Upper lobe of right lung (tissue), 1 donor: ENCODE measurements around the gene LRP1B. TPM values are rescaled to one million over a fixed set of nuclear protein-coding genes. Genes with fewer than 3 reads are reported as not detected.

Experiments
- ATAC-seq: fragments of 200-7000 bp; cut with Tn5 transposase; one replicate; pipeline ENCODE4 v1.9.1; 2020; ENCODE audit warnings: mild to moderate bottlenecking, moderate library complexity
- DNase-seq: peaks from one replicate; pipeline ENCODE4 v3.0.0-alpha.2; 2020
- H3K27ac ChIP-seq: fragments of 200-600 bp; one replicate; pipeline ENCODE4 v1.8.0; 2022
- H3K27me3 ChIP-seq: fragments of 200-600 bp; one replicate; pipeline ENCODE4 v1.8.0; 2022; ENCODE audit warnings: mild to moderate bottlenecking
- H3K36me3 ChIP-seq: fragments of 200-600 bp; one replicate; pipeline ENCODE4 v1.8.0; 2022
- H3K4me1 ChIP-seq: fragments of 200-600 bp; one replicate; pipeline ENCODE4 v1.8.0; 2022
- H3K4me3 ChIP-seq: fragments of 200-600 bp; one replicate; pipeline ENCODE4 v1.8.0; 2022; ENCODE audit warnings: mild to moderate bottlenecking
- H3K9me3 ChIP-seq: fragments of 200-600 bp; one replicate; pipeline ENCODE4 v1.8.0; 2022
- intact Hi-C: fragments of 100-400 bp; cut with DNase I; formaldehyde crosslinking; loops from one replicate; pipeline ENCODE4 v1.11.0; 2022
- total RNA-seq: library from RNA; stranded (reverse); fragmentation: NEBNext Ultra II Directional; extraction: Animal tissue kit (Norgen Biotek cat#: 25700); gene quantifications from one replicate; pipeline ENCODE4 v1.2.1, GENCODE V29; 2021
- TF ChIP-seq, protein P1 (sequence below): fragments of 200-600 bp; IDR thresholded peaks from one replicate; pipeline ENCODE4 v1.8.0; 2022; ENCODE audit warnings: antibody characterized with exemption
- donor health status: DM: no; HTN: yes; CAD: no; lungs with severe emphysema.

LRP1B gene
- total RNA-seq, 1 donor from 2014 or later, result 0.12 TPM

DNA sequence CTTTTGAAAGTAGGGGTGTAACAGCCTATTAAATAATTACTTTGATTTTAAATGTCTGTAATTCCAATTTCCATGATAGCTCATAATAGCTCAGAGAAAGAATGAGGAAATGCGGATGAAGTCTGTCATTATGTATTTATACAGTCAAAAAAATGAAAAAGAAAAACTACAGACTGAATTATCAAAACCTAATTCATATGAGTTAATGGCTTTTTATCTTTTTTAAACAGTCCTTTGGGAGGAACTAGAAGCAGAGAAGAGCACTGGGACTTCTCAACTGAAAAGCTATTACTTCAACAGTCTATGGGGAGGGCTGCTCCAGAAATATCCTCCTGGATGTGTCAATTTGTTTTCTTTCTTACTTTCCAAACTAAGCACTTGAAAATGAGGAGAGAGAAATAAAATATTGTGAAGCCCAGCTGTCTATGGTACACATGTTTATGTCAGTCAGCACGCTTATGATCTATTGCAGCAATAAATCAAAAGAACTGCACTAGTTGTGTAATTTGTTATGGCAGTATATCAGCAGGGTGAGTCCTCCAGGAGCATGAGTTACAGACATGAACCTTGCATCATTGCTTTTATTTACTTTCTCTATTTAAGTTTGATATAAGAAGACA lies 1550.2 kb downstream of the LRP1B start:
- ATAC-seq, result no peak
- H3K4me3 ChIP-seq, result no peak overlapping the region
- no peaks in the 10 kb centered on the region for H3K36me3 ChIP-seq
- no peak overlapping the region for H3K27ac ChIP-seq
- DNase-seq, result no peak
- TF ChIP-seq, protein P1, sequence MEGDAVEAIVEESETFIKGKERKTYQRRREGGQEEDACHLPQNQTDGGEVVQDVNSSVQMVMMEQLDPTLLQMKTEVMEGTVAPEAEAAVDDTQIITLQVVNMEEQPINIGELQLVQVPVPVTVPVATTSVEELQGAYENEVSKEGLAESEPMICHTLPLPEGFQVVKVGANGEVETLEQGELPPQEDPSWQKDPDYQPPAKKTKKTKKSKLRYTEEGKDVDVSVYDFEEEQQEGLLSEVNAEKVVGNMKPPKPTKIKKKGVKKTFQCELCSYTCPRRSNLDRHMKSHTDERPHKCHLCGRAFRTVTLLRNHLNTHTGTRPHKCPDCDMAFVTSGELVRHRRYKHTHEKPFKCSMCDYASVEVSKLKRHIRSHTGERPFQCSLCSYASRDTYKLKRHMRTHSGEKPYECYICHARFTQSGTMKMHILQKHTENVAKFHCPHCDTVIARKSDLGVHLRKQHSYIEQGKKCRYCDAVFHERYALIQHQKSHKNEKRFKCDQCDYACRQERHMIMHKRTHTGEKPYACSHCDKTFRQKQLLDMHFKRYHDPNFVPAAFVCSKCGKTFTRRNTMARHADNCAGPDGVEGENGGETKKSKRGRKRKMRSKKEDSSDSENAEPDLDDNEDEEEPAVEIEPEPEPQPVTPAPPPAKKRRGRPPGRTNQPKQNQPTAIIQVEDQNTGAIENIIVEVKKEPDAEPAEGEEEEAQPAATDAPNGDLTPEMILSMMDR, result no peak
- intact Hi-C loops, result no loop called here
- no peaks in the 10 kb centered on the region for H3K4me1 ChIP-seq
- no peaks in the 10 kb centered on the region for H3K9me3 ChIP-seq
- H3K27me3 ChIP-seq, result no peaks in the 10 kb centered on the region

DNA sequence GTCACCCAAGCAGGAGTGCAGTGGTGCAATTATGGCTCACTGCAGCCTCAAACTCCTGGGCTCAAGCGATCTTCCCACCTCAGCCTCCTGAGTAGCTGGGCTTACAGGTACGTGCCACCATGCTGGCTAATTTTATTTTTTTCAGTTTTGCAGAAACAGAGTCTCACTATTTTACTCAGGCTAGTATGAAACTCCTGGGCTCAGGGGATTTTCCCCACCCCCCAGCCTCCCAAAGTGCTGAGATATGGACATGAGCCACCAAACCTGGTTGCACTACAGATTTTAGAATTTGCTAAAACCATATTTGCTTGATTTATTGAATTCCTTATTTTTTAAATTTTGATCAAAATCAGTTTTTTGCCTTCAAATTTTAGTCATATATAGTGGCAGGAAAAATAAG lies 1553.4 kb downstream of the LRP1B start:
- TF ChIP-seq, protein P1, result no peak
- Histone ChIP-seq H3K36me3 (no peaks in the 10 kb centered on the region), H3K27ac (no peak overlapping the region), H3K27me3 (no peaks in the 10 kb centered on the region), H3K9me3 (no peaks in the 10 kb centered on the region), H3K4me3 (no peak overlapping the region), H3K4me1 (no peaks in the 10 kb centered on the region)
- ATAC-seq, result no peak
- intact Hi-C loops, result no loop called here
- no peak for DNase-seq

DNA sequence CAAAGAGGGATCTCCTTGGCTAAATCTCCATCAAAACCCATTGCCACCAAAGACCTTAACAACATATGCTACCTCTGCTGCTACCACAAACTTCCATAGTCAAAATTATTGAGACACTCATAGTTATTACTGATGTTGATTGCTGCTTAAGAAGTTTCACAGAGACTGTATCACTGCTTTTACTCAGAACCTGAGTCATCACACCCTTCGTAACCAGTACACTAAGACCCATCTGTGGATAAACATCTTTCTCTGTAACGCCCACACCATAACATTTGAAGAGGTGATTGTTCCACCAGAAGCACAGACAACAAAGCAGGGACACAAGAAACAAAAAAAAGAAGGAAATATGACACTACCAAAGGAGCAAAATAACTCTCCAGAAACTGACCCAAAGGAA lies 1563.1 kb downstream of the LRP1B start:
- TF ChIP-seq, protein P1, result no peak
- Histone ChIP-seq H3K4me3 (no peak overlapping the region), H3K27me3 (no peaks in the 10 kb centered on the region), H3K36me3 (no peaks in the 10 kb centered on the region), H3K27ac (no peak overlapping the region), H3K4me1 (no peaks in the 10 kb centered on the region), H3K9me3 (no peaks in the 10 kb centered on the region)
- ATAC-seq, result no peak
- no peak for DNase-seq
- intact Hi-C loops, result no loop called here

DNA sequence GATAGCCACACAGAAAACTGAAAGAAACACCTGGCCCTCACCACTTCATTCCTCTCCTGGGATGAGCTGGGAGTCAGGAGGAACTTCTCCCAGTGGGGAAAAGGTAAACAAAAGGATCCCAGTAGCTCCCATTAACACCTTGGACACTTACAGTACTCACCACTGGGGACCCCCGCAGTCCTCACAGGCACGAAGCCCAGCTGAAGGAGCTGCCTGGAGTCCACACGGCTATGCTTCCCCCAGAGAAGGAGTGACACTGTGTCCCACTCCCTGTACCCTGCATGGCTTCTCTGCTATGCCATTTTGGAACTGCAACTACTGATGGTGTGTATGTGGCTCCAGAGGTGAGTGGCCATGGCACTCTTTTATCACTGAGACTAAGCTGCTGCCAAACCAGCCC lies 1565.1 kb downstream of the LRP1B start:
- TF ChIP-seq, protein P1, result no peak
- H3K36me3 ChIP-seq, result no peaks in the 10 kb centered on the region
- ATAC-seq (no peak), DNase-seq (no peak)
- no peak overlapping the region for H3K4me3 ChIP-seq
- H3K27me3 ChIP-seq, result no peaks in the 10 kb centered on the region
- H3K9me3 ChIP-seq, result no peaks in the 10 kb centered on the region
- no peak overlapping the region for H3K27ac ChIP-seq
- intact Hi-C loops, result no loop called here
- H3K4me1 ChIP-seq, result no peaks in the 10 kb centered on the region

DNA sequence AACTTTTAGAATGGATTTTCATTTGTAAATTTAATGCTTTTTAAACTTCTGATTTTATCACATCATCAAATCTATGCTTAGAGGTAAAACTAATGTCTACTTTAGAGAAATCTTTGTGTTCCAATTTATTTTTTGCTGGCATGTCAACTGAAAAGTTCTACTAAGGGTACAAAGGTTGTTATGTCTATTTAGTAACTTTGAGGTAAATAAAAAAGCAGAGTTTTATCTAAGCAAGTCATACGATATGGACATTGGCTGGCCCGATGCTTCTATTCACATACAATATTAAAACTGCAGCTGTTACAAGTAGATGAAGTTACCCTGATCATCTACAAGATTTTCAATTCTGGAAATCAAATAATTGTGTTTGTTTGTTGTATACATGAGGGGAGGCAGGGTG lies 1575.1 kb downstream of the LRP1B start:
- intact Hi-C loops, result no loop called here

More for the DNA sequence above, 1575.1 kb downstream of the LRP1B start:
- H3K27me3 ChIP-seq, result no peaks in the 10 kb centered on the region
- no peak overlapping the region for H3K27ac ChIP-seq
- no peaks in the 10 kb centered on the region for H3K36me3 ChIP-seq
- ATAC-seq (no peak), DNase-seq (no peak)
- H3K4me3 ChIP-seq, result no peak overlapping the region
- TF ChIP-seq, protein P1, result no peak
- H3K9me3 ChIP-seq, result no peaks in the 10 kb centered on the region
- H3K4me1 ChIP-seq, result no peaks in the 10 kb centered on the region
